ENCODE data around the gene NACAD.

- no peak for TF ChIP-seq EZH2 (IDR thresholded peaks at IDR 0.05; ENCODE audit: borderline replicate concordance, low read length)
- TF ChIP-seq, protein P1, sequence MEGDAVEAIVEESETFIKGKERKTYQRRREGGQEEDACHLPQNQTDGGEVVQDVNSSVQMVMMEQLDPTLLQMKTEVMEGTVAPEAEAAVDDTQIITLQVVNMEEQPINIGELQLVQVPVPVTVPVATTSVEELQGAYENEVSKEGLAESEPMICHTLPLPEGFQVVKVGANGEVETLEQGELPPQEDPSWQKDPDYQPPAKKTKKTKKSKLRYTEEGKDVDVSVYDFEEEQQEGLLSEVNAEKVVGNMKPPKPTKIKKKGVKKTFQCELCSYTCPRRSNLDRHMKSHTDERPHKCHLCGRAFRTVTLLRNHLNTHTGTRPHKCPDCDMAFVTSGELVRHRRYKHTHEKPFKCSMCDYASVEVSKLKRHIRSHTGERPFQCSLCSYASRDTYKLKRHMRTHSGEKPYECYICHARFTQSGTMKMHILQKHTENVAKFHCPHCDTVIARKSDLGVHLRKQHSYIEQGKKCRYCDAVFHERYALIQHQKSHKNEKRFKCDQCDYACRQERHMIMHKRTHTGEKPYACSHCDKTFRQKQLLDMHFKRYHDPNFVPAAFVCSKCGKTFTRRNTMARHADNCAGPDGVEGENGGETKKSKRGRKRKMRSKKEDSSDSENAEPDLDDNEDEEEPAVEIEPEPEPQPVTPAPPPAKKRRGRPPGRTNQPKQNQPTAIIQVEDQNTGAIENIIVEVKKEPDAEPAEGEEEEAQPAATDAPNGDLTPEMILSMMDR (conservative IDR thresholded peaks at IDR 0.05 in 1 of 2, IDR thresholded peaks at IDR 0.05 in 1 of 2; ENCODE audit: extremely low read depth in 1 of 2, insufficient read depth in 1 of 2, low read depth in 1 of 2, low read length in 2 of 2): no peak
Measured at GRCh38 chr7:45060295-45060694, 28.5 kb downstream of the NACAD start.

Data from mammary epithelial cell (primary cell).